GM18870 (cell line): Measurements from ENCODE around the gene NPIPB8.
"Not testable (repeated sequence)": the region's sequence is repeated elsewhere in the genome, so short reads cannot be mapped to it uniquely, and the experiment has no call there.

Experiments used
- ATAC-seq: cut with Tn5 transposase; IDR thresholded peaks from one replicate; pipeline ENCODE4 v1.9.1; 2021; ENCODE audit warnings: moderate library complexity; ENCODE audit not compliant: unreplicated experiment

The NPIPB8 gene

DNA sequence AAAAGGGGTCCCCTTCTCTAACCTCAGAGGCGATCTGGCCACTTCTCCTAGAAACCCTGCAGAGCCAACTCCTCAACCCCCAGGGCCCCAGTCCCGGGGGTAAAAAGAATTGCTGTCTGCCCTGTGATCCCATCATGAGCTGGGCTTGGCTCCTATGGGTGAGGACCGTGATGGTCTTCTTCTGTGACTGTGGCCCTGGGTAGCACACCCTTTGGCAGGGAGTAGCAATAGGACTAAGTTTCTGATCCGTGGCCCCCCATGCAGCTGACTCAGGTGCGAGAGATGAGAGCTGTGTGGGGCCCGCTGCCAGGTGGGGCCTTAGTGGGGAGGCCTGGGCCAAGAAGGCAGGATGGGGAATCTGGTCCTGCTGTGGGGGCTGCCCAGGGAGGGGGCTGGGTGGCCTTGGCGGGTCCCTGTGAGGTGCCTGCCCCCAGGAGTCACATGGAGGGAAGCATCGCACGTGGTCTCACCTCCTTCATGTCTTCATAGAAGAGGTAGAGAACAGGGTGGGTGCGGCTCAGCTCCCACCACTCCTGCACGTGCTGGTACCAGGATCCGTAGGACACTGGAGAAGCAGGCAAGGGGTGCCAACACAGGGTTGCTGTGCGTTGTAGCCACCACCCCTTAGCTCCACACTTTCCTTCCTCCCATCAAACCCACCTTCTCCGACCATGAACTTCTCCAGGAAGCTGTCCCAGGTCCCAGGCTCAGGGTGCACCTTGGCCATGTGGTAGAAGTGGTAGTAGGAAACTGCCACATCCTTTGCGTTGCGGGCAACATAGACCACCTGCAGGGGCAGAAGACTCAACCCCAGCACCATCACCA, 31.4 kb upstream of the NPIPB8 start:
- ATAC-seq, result no peak

GRCh38 chr16:28607116-28607623, 30.7 kb upstream of the NPIPB8 start:
- ATAC-seq, result no peak

GRCh38 chr16:28607681-28608495, 30.0 kb upstream of the NPIPB8 start:
- not testable (repeated sequence) for ATAC-seq

DNA sequence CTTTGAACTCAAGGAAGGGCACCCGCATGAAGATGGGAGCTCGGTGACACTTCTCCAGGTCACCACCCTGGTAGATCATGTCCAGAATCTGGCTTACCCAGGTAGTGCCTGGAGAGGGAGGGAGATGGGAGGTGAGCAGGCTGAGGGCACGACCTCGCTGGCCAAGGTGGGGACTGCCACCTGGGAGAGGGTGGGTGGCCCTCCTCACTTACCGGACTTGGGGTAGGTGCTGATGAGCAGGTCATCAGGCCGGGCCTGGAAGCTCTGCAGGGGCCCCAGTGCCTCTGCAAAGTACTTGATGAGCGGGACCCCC, 29.4 kb upstream of the NPIPB8 start:
- ATAC-seq, result not testable (repeated sequence)

DNA sequence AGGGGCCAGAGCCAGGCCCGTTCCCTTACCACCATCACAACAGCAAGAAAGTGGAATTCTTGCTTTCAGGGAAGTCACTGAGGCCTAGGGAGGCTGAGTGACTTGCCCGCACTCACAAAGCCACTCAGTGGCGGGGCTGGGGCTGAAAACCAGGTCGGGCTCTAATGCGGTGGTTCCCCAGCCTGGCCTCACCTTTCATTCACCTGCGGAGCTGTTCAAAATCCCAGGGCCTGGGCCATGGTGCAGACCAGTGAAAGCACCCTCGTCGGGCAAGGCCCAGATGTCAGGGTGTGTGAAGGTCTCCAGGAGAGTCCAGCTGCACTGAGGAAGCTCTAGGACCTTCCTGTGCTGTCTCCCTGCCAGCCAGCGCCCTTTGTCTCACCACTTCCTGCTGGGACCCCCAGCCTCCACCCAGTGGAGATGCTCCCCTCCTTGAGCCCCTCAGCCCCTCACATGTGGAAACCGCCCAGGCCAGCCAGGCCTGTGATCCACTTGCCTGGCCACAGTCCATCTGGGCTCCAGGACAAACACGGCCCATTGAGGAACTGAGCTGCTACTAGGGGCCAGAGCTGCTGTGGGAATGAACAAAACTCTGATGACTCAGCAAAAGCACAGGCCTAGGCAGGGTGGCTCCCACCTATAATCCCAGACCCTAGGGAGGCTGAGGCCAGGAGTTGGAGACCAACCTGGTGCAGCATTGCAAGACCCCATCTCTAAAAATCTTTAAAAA, 28.8 kb upstream of the NPIPB8 start:
- ATAC-seq, result not testable (repeated sequence)

DNA sequence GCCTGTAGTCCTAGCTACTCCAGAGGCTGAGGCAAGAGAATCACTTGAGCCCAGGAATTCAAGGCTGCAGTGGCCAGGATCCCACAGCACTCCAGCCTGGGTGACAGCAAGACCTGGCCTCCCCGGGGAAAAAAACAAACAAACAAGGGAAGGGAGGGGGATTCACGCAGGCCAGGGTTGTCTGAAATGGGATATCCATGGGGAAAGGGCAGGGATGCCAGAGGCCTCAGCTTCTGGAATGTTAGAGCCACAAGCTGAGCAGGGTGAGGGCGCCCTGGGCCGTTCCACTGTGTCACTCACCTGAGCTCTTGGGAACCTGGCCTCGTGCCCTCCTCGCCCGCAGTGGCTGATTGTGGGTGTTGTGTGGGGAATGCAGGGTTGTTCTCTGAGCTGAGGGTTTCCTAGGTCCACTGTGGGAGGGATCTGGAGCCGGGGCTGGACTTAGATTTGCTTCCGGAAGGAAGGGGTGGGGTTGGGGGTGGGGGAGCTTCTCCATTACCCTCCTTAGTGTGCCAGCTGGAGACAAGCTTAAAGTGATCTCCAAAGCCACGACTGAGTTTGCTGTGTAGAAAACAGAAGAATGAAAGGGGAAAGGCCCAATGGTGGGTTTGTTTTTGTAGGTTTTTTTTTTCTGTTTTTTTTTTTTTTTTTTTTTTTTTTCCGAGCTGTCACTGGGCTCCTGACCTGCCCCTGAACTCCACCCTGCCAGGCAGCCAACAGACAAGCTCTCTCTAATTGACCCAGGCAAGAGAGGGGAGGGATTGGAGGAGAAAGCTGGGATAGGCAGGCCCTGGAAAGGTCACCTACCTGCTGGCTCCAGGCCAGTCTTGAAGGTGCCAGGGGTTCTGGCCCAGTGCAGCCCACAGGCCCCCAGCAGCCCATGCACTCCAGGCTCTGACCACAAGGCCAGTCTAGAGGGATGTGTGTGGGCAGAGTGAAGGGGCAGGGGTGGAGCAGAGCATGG, 28.0 kb upstream of the NPIPB8 start, which contains the start of gene SULT1A1:
Gene SULT1A1 (minus strand): TSS at position 414 of the 964 bp plus-strand sequence. CDS start 1,189 bp downstream, outside the sequence.
- no peak for ATAC-seq

- ATAC-seq, result no peak
Observed at GRCh38 chr16:28610595-28611191, 27.2 kb upstream of the NPIPB8 start.

GRCh38 chr16:28612359-28613280, 25.2 kb upstream of the NPIPB8 start:
- not testable (repeated sequence) for ATAC-seq

- ATAC-seq, result not testable (repeated sequence)
Observed at GRCh38 chr16:28613912-28614311, 24.0 kb upstream of the NPIPB8 start.

GRCh38 chr16:28614561-28614960, 23.3 kb upstream of the NPIPB8 start:
- not testable (repeated sequence) for ATAC-seq

- ATAC-seq, result not testable (repeated sequence)
Observed at GRCh38 chr16:28615486-28616223, 22.2 kb upstream of the NPIPB8 start.

DNA sequence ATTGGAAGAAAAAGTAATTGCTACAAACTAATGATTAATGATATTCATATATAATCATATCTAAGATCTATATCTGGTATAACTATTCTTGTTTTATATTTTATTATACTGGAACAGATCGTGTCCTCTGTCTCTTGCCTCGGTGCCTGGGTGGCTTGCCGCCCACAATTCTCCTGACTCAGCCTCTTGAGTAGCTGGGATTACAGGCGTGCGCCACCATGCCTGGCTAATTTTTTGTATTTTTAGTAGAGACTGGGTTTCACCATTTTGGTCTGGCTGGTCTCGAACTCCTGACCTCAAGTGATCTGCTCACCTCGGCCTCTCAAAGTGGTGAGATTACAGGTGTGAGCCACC, 21.7 kb upstream of the NPIPB8 start:
- ATAC-seq, result not testable (repeated sequence)

- no peak for ATAC-seq
Observed at GRCh38 chr16:28616636-28617035, 21.2 kb upstream of the NPIPB8 start.

DNA sequence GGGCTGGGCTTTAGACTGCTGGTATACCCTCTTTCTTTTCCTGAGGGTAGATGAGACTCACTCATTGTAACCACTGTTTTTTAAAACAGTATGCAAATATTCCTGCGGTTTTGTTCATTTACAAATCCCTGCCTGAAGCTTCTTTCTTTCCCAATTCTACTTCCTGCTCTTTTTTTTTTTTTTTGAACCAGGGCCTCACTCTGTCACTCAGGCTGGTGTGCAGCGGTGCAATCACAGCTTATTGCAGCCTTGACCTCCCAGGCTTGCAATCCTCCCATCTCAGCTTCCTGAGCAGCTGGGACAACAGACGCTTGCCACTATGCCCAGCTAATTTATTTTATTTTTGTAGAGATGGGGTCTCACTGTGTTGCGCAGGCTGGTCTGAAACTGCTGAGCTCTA, 20.0 kb upstream of the NPIPB8 start:
- no peak for ATAC-seq

- not testable (repeated sequence) for ATAC-seq
Observed at GRCh38 chr16:28620316-28620715, 17.5 kb upstream of the NPIPB8 start.

GRCh38 chr16:28621481-28622155, 16.2 kb upstream of the NPIPB8 start:
- no peak for ATAC-seq

- not testable (repeated sequence) for ATAC-seq
Observed at GRCh38 chr16:28622532-28623171, 15.2 kb upstream of the NPIPB8 start.
